ENCODE data around the gene TMEM116. TPM values are rescaled to one million over a fixed set of nuclear protein-coding genes. Genes with fewer than 3 reads are reported as not detected.
"Not testable (repeated sequence)": the region's sequence is repeated elsewhere in the genome, so short reads cannot be mapped to it uniquely, and the experiment has no call there.

Gene TMEM116
- total RNA-seq, 1 donor from 2014 or later, result 28.4 TPM

DNA sequence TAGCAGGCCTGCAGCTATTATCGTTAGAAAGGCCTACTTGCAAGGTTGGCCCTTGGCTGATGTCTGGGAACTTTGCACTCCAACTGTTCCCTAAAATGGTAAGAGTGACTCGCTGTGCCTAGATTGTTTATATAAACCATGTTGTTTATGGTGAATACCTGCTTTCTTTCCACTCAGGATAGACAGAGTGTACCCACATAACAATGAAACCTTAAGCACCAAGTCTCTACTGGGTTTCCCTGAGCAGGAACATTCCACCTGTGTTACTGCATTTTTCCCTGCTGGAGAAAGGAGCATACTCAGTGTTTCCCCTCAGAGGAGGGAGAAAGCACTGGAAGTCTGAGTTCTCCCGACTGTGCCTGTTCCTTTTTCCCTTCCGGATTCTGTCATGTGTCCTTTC is 33.0 kb upstream of the TMEM116 start:
- H3K27ac Mint-ChIP-seq, result peak overlapping the region; percentile 1
- peaks cover 32% of the 10 kb centered on the region for H3K36me3 Mint-ChIP-seq

DNA sequence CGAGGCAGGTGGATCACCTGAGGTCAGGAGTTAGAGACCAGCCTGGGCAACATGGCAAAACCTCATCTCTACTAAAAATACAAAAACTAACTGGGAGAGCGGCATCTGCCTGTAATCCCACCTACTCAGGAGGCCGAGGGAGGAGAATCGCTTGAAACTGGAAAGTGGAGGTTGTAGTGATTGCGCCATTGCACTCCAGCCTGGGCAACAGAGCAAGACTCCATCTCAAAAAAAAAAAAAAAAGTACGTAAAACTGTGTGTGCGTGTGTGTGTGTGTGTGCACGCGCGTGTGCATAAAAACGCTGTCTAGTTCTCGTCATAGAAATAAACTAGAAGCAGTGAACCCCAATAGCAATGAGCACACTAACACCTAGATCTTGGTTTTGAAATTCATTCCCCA is 23.6 kb upstream of the TMEM116 start:
- not testable (repeated sequence) for H2AFZ ChIP-seq (replicated peaks); H3K27me3 ChIP-seq; H3K9me3 Mint-ChIP-seq; H3K4me3 Mint-ChIP-seq; H3K4me3 ChIP-seq; H3K4me1 ChIP-seq; DNase-seq (ENCODE audit: low spot score); H3K27ac Mint-ChIP-seq; H3K27me3 Mint-ChIP-seq (ENCODE audit: insufficient read depth, low read depth); H3K27ac ChIP-seq; H3K9me3 ChIP-seq (ENCODE audit: low read depth); H3K79me2 ChIP-seq (ENCODE audit: low read depth); H3K4me1 Mint-ChIP-seq; H3K9ac ChIP-seq; H4K20me1 ChIP-seq (ENCODE audit: low read depth); H3K4me2 ChIP-seq
- Histone ChIP-seq H3F3A (ENCODE audit: low read depth) (peaks cover 30% of the 10 kb centered on the region), H3K36me3 (peaks cover 48% of the 10 kb centered on the region)
- H3K36me3 Mint-ChIP-seq, result peaks cover 24% of the 10 kb centered on the region

More for the DNA sequence above, 33.0 kb upstream of the TMEM116 start:
- Histone ChIP-seq H3K79me2 (ENCODE audit: low read depth) (no peaks in the 10 kb centered on the region), H3K4me2 (no peak overlapping the region), H2AFZ (replicated peaks) (no peak overlapping the region), H3K9ac (no peak overlapping the region), H3F3A (ENCODE audit: low read depth) (no peaks in the 10 kb centered on the region), H3K27ac (no peak overlapping the region), H3K4me1 (no peaks in the 10 kb centered on the region), H3K27me3 (no peaks in the 10 kb centered on the region), H3K4me3 (no peak overlapping the region), H3K36me3 (peaks cover 32% of the 10 kb centered on the region), H3K9me3 (ENCODE audit: low read depth) (no peaks in the 10 kb centered on the region), H4K20me1 (ENCODE audit: low read depth) (no peaks in the 10 kb centered on the region)
- Mint-ChIP-seq H3K27me3 (ENCODE audit: insufficient read depth, low read depth) (no peaks in the 10 kb centered on the region), H3K4me3 (no peak overlapping the region), H3K4me1 (no peaks in the 10 kb centered on the region), H3K9me3 (no peaks in the 10 kb centered on the region)
- DNase-seq (ENCODE audit: low spot score), result no peak
- TF ChIP-seq EZH2phosphoT487 (IDR thresholded peaks at IDR 0.05), result no peak
- TF ChIP-seq, protein P1, sequence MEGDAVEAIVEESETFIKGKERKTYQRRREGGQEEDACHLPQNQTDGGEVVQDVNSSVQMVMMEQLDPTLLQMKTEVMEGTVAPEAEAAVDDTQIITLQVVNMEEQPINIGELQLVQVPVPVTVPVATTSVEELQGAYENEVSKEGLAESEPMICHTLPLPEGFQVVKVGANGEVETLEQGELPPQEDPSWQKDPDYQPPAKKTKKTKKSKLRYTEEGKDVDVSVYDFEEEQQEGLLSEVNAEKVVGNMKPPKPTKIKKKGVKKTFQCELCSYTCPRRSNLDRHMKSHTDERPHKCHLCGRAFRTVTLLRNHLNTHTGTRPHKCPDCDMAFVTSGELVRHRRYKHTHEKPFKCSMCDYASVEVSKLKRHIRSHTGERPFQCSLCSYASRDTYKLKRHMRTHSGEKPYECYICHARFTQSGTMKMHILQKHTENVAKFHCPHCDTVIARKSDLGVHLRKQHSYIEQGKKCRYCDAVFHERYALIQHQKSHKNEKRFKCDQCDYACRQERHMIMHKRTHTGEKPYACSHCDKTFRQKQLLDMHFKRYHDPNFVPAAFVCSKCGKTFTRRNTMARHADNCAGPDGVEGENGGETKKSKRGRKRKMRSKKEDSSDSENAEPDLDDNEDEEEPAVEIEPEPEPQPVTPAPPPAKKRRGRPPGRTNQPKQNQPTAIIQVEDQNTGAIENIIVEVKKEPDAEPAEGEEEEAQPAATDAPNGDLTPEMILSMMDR (IDR thresholded peaks at IDR 0.05), result no peak
- no peak for TF ChIP-seq EZH2 (IDR thresholded peaks at IDR 0.05)

DNA sequence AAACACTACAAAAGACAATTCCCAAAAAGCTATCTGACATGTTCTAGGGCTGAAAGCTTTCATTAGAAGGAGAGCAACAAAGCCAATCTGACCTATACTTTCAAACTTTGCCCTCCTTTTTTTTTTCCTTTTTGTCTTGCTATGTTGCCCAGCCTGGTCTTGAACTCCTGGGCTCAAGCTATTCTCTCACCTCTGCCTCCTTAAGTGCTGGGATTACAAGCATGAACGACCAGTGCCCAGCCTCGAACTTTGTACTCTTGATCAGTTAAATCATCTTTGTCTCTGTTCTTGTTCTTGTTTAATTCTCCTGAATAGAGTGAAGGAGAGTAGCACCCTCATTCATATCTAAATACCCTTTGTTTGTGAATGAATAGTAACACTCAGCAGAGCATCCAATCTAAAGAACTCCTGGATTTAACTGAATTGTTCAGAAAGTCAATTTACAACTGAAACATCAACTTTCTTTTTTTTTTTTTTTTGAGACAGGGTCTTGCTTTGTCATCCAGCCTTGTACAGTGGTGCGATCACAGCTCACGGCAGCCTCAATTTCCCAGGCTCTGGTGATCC is 22.3 kb upstream of the TMEM116 start:
- Mint-ChIP-seq H3K27me3 (ENCODE audit: insufficient read depth, low read depth) (peaks cover 2% of the 10 kb centered on the region), H3K4me3 (no peak overlapping the region), H3K27ac (no peak overlapping the region), H3K36me3 (peaks cover 28% of the 10 kb centered on the region), H3K4me1 (no peaks in the 10 kb centered on the region), H3K9me3 (no peaks in the 10 kb centered on the region)
- H3K4me1 ChIP-seq, result no peaks in the 10 kb centered on the region
- no peaks in the 10 kb centered on the region for H3K9me3 ChIP-seq (ENCODE audit: low read depth)
- no peak for TF ChIP-seq EZH2 (IDR thresholded peaks at IDR 0.05)
- no peak for TF ChIP-seq EZH2phosphoT487 (IDR thresholded peaks at IDR 0.05)
- TF ChIP-seq, protein P1 (IDR thresholded peaks at IDR 0.05), result no peak
- H2AFZ ChIP-seq (replicated peaks), result no peak overlapping the region
- H3K4me3 ChIP-seq, result no peak overlapping the region
- H3K27me3 ChIP-seq, result no peaks in the 10 kb centered on the region
- no peaks in the 10 kb centered on the region for H4K20me1 ChIP-seq (ENCODE audit: low read depth)
- peaks cover 34% of the 10 kb centered on the region for H3F3A ChIP-seq (ENCODE audit: low read depth)
- peaks cover 46% of the 10 kb centered on the region for H3K36me3 ChIP-seq
- no peak for DNase-seq (ENCODE audit: low spot score)
- no peak overlapping the region for H3K9ac ChIP-seq
- no peaks in the 10 kb centered on the region for H3K79me2 ChIP-seq (ENCODE audit: low read depth)
- no peak overlapping the region for H3K27ac ChIP-seq
- H3K4me2 ChIP-seq, result no peak overlapping the region

DNA sequence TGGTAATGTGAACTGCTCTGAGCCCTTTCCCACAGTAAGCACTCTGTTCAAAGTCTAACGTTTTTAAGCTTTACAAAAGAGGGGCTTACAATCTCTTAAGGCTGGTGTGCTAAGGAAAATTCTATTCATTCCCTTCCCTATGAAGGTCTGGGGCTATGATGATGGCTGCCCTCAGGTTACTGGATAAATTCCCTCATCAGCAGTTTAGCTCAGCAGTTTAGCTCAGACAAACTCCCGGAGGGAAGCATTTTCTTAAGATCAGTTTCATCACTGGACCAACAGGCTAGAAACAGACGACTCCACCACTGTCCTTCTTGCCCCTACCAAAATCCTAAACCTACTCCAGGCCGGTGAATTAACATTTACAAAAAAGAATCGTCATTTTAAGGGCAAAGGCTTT is 19.3 kb upstream of the TMEM116 start:
- no peaks in the 10 kb centered on the region for H3K4me1 Mint-ChIP-seq
- H3K9me3 Mint-ChIP-seq, result no peaks in the 10 kb centered on the region
- peaks cover 30% of the 10 kb centered on the region for H3K36me3 ChIP-seq
- no peaks in the 10 kb centered on the region for H3K79me2 ChIP-seq (ENCODE audit: low read depth)
- H3K9ac ChIP-seq, result no peak overlapping the region
- peaks cover 2% of the 10 kb centered on the region for H3K27me3 Mint-ChIP-seq (ENCODE audit: insufficient read depth, low read depth)
- no peaks in the 10 kb centered on the region for H3K4me1 ChIP-seq
- H3F3A ChIP-seq (ENCODE audit: low read depth), result peaks cover 24% of the 10 kb centered on the region
- H3K4me2 ChIP-seq, result no peak overlapping the region
- no peak for DNase-seq (ENCODE audit: low spot score)
- H4K20me1 ChIP-seq (ENCODE audit: low read depth), result no peaks in the 10 kb centered on the region
- TF ChIP-seq EZH2 (IDR thresholded peaks at IDR 0.05) (no peak), EZH2phosphoT487 (IDR thresholded peaks at IDR 0.05) (no peak)
- TF ChIP-seq, protein P1 (IDR thresholded peaks at IDR 0.05), result no peak
- H3K36me3 Mint-ChIP-seq, result peaks cover 19% of the 10 kb centered on the region
- H3K9me3 ChIP-seq (ENCODE audit: low read depth), result no peaks in the 10 kb centered on the region
- no peak overlapping the region for H3K27ac ChIP-seq
- no peak overlapping the region for H3K4me3 ChIP-seq
- no peak overlapping the region for H3K4me3 Mint-ChIP-seq
- H2AFZ ChIP-seq (replicated peaks), result no peak overlapping the region
- no peak overlapping the region for H3K27ac Mint-ChIP-seq
- H3K27me3 ChIP-seq, result no peaks in the 10 kb centered on the region

Measured in neural progenitor cell (in vitro differentiated cells).